MM.1S (cell line): ENCODE results near the gene GRIA4.

ENCODE experiments used
- DNase-seq: peaks from one replicate; pipeline ENCODE4 v3.0.0-alpha.2; 2015
- H2AFZ ChIP-seq: fragments of 300-600 bp; sonication (generic); 2 replicates; pipeline ENCODE4 v1.6.0; 2016; ENCODE audit warnings: antibody characterized with exemption, low read length
- H3F3A ChIP-seq: fragments of 300-600 bp; sonication (generic); 2 replicates; pipeline ENCODE4 v1.6.1; 2016; ENCODE audit warnings: mild to moderate bottlenecking, antibody characterized with exemption, low read length, moderate library complexity, mixed read lengths; ENCODE audit not compliant: insufficient read depth
- H3K27ac ChIP-seq: fragments of 300-600 bp; sonication (generic); 2 replicates; pipeline ENCODE4 v1.5.1; 2016; ENCODE audit warnings: mild to moderate bottlenecking, low read length
- H3K27me3 ChIP-seq: fragments of 300-600 bp; sonication (generic); replicated peaks from 2 replicates; pipeline ENCODE4 v1.6.0; 2016; ENCODE audit warnings: low read length; ENCODE audit not compliant: insufficient read depth
- H3K36me3 ChIP-seq: fragments of 300-600 bp; sonication (generic); replicated peaks from 2 replicates; pipeline ENCODE4 v1.6.1; 2016; ENCODE audit warnings: mild to moderate bottlenecking, low read length, mixed read lengths; ENCODE audit not compliant: insufficient read depth
- H3K4me1 ChIP-seq: fragments of 300-600 bp; sonication (generic); 2 replicates; pipeline ENCODE4 v1.6.1; 2016; ENCODE audit warnings: low read length, mixed read lengths
- H3K4me2 ChIP-seq: fragments of 300-600 bp; sonication (generic); 2 replicates; pipeline ENCODE4 v1.6.0; 2016; ENCODE audit warnings: low read depth, low read length
- H3K4me3 ChIP-seq: fragments of 300-600 bp; sonication (generic); 2 replicates; pipeline ENCODE4 v1.5.1; 2016; ENCODE audit warnings: low read length, mixed read lengths
- H3K79me2 ChIP-seq: fragments of 300-600 bp; sonication (generic); 2 replicates; pipeline ENCODE4 v1.6.1; 2016; ENCODE audit warnings: mixed run types, low read length, mixed read lengths
- H3K9ac ChIP-seq: fragments of 300-600 bp; sonication (generic); 2 replicates; pipeline ENCODE4 v1.6.1; 2016; ENCODE audit warnings: low read length, mixed read lengths
- H3K9me2 ChIP-seq: fragments of 300-600 bp; sonication (generic); replicated peaks from 2 replicates; pipeline ENCODE4 v1.6.1; 2016; ENCODE audit warnings: mild to moderate bottlenecking, low read length, mixed read lengths; ENCODE audit not compliant: insufficient read depth
- H3K9me3 ChIP-seq: fragments of 300-600 bp; sonication (generic); replicated peaks from 2 replicates; pipeline ENCODE4 v1.6.1; 2016; ENCODE audit warnings: mild to moderate bottlenecking, low read length, mixed read lengths; ENCODE audit not compliant: insufficient read depth
- H4K20me1 ChIP-seq: fragments of 300-600 bp; sonication (generic); 2 replicates; pipeline ENCODE4 v1.6.1; 2016; ENCODE audit warnings: mild to moderate bottlenecking, low read length, moderate library complexity, mixed read lengths; ENCODE audit not compliant: insufficient read depth
- CTCF ChIP-seq: fragments of 300-600 bp; sonication (generic); IDR thresholded peaks from 2 replicates; pipeline ENCODE4 v1.5.1; 2016; ENCODE audit warnings: antibody characterized with exemption, low read length, mixed read lengths
- EZH2 ChIP-seq: fragments of 300-600 bp; sonication (generic); optimal IDR thresholded peaks from 2 replicates; pipeline ENCODE3; 2017; ENCODE audit warnings: low read depth, mild to moderate bottlenecking, antibody characterized with exemption, low read length, mixed read lengths
- EZH2phosphoT487 ChIP-seq: fragments of 300-600 bp; sonication (generic); IDR thresholded peaks from 2 replicates; pipeline ENCODE4 v1.6.1; 2018; ENCODE audit warnings: antibody characterized with exemption, low read length

Gene GRIA4

DNA sequence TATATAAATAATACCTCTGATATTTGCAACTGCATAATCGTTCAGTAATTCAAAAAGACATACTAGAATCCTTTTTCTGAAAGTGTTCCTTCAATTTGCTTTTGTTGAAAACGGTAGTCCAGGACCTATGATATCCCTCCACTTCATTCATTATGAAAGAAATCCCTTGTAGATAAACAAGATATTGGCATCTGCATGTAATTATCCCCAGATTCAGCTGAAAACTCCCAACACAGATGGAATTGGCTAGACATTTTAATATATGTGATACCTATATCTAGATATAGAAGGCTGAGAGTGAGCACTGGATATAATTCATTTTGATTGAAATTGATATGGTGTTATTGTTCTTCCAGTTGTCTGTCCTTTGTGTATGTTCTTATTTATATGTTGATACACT, 302.8 kb downstream of the GRIA4 start:
- Histone ChIP-seq H3K4me1 (no peaks in the 10 kb centered on the region), H3K9me2 (no peaks in the 10 kb centered on the region), H3K79me2 (no peaks in the 10 kb centered on the region), H3K4me2 (no peak overlapping the region), H3K27ac (no peak overlapping the region), H2AFZ (no peak overlapping the region), H3K36me3 (no peaks in the 10 kb centered on the region), H3K9me3 (no peaks in the 10 kb centered on the region), H3K4me3 (no peak overlapping the region), H3K9ac (no peak overlapping the region), H3F3A (no peaks in the 10 kb centered on the region), H4K20me1 (no peaks in the 10 kb centered on the region), H3K27me3 (no peaks in the 10 kb centered on the region)
- TF ChIP-seq EZH2phosphoT487 (no peak), EZH2 (no peak), CTCF (no peak)
- no peak for DNase-seq

DNA sequence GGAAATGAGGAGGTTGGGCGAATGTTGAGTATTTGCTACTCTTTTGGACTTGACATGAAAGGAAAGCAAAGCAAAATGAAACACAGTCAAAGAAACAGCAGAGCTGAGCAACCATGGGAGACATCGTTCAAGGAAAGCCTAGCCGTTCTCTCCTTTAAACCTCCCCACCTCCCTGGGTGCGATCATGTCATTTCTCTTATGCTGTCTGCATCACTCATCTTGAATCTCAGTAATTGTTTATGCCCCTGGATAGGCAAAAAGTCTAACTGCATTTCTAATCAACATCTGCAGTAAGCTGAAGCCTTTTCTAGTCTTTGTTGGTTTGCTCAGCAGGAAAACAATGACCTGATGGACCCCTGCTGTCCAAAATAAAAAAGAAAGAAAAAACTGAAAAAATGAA, 305.1 kb downstream of the GRIA4 start:
- Histone ChIP-seq H3K27me3 (no peaks in the 10 kb centered on the region), H3K9me2 (no peaks in the 10 kb centered on the region), H3K9ac (no peak overlapping the region), H3K9me3 (no peaks in the 10 kb centered on the region), H3K4me3 (no peak overlapping the region), H3K27ac (no peak overlapping the region), H3K79me2 (no peaks in the 10 kb centered on the region), H2AFZ (no peak overlapping the region), H4K20me1 (no peaks in the 10 kb centered on the region), H3F3A (no peaks in the 10 kb centered on the region), H3K36me3 (no peaks in the 10 kb centered on the region), H3K4me1 (no peaks in the 10 kb centered on the region), H3K4me2 (no peak overlapping the region)
- no peak for DNase-seq
- TF ChIP-seq CTCF = no peak
- no peak for TF ChIP-seq EZH2
- no peak for TF ChIP-seq EZH2phosphoT487

- DNase-seq = no peak
- Histone ChIP-seq H3K9me2 (no peaks in the 10 kb centered on the region), H3K36me3 (no peaks in the 10 kb centered on the region), H3K9me3 (no peaks in the 10 kb centered on the region), H3K27me3 (no peaks in the 10 kb centered on the region), H4K20me1 (no peaks in the 10 kb centered on the region), H3K4me3 (no peak overlapping the region), H3K4me1 (no peaks in the 10 kb centered on the region), H2AFZ (no peak overlapping the region), H3K27ac (no peak overlapping the region), H3F3A (no peaks in the 10 kb centered on the region), H3K79me2 (no peaks in the 10 kb centered on the region), H3K9ac (no peak overlapping the region), H3K4me2 (no peak overlapping the region)
- TF ChIP-seq EZH2phosphoT487 (no peak), EZH2 (no peak), CTCF (no peak)
Observed at GRCh38 chr11:105918039-105918438, 308.2 kb downstream of the GRIA4 start.

- Histone ChIP-seq H3F3A (no peaks in the 10 kb centered on the region), H3K9me3 (no peaks in the 10 kb centered on the region), H3K9ac (no peak overlapping the region), H3K27ac (no peak overlapping the region), H3K27me3 (no peaks in the 10 kb centered on the region), H3K79me2 (no peaks in the 10 kb centered on the region), H3K9me2 (no peaks in the 10 kb centered on the region), H3K36me3 (no peaks in the 10 kb centered on the region), H4K20me1 (no peaks in the 10 kb centered on the region), H3K4me1 (no peaks in the 10 kb centered on the region), H2AFZ (no peak overlapping the region), H3K4me2 (no peak overlapping the region), H3K4me3 (no peak overlapping the region)
- no peak for DNase-seq
- TF ChIP-seq EZH2 = no peak
Observed at GRCh38 chr11:105918600-105918999, 308.7 kb downstream of the GRIA4 start.
